ENCODE measurements around the gene CERT1.

The CERT1 gene

DNA sequence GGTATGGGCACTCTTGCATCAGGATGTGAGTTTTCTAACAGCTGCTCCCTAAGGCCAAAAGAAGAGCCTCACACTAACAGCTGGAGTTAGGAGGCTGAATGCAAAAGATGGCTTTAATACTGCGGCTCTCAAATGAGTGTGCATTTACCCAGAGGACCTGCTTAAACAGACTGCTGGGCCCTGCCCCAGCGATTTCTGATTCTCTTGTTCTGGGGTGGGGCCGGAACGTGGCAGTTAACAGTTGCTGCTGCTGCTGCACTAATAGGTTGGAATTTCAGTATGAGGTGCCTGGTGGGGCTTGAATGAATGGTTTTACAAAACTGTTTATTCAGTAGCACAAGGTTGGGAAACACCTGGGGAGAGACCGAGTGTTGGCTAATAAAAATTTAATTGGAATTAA is 148.3 kb downstream of the CERT1 start:
- peaks cover 7% of the 10 kb centered on the region for H3K4me1 Mint-ChIP-seq
- TF ChIP-seq, protein P1, sequence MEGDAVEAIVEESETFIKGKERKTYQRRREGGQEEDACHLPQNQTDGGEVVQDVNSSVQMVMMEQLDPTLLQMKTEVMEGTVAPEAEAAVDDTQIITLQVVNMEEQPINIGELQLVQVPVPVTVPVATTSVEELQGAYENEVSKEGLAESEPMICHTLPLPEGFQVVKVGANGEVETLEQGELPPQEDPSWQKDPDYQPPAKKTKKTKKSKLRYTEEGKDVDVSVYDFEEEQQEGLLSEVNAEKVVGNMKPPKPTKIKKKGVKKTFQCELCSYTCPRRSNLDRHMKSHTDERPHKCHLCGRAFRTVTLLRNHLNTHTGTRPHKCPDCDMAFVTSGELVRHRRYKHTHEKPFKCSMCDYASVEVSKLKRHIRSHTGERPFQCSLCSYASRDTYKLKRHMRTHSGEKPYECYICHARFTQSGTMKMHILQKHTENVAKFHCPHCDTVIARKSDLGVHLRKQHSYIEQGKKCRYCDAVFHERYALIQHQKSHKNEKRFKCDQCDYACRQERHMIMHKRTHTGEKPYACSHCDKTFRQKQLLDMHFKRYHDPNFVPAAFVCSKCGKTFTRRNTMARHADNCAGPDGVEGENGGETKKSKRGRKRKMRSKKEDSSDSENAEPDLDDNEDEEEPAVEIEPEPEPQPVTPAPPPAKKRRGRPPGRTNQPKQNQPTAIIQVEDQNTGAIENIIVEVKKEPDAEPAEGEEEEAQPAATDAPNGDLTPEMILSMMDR (IDR thresholded peaks at IDR 0.05), result no peak
- DNase-seq, result no peak
- no peak overlapping the region for H3K4me3 Mint-ChIP-seq
- H3K36me3 Mint-ChIP-seq (ENCODE audit: low read depth), result peaks cover 37% of the 10 kb centered on the region
- H3K27ac Mint-ChIP-seq, result peak overlapping the region; percentile 98
- no peaks in the 10 kb centered on the region for H3K9me3 Mint-ChIP-seq
- peaks cover 3% of the 10 kb centered on the region for H3K27me3 Mint-ChIP-seq (ENCODE audit: low read depth, poor library complexity)

DNA sequence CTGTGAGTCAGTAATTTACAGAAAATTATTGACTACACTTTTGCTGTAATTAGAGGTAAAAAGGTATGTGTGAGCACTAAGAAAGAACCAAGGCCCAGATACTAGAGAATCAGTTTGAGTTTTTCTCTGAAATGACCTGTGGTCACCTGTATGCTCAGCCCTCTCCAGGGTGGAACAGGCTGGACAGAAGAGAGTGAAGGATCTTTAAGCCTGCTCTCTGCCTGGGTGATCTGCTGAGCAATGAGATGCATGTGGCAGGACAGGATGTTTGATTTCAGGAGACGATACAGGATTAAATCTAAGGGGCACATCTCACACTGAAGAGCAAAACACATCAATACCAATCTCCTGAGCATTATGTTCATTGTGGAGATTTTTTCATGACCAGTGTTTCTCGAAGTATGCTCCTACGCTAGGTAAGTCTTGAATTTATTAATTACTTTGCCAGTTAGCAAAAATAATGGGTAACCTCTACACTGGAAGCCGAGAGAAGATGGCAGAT is 148.9 kb downstream of the CERT1 start:
- Mint-ChIP-seq H3K9me3 (no peaks in the 10 kb centered on the region), H3K27me3 (ENCODE audit: low read depth, poor library complexity) (peaks cover 3% of the 10 kb centered on the region), H3K4me3 (no peak overlapping the region), H3K4me1 (peaks cover 7% of the 10 kb centered on the region), H3K36me3 (ENCODE audit: low read depth) (peaks cover 40% of the 10 kb centered on the region), H3K27ac (peak overlapping the region; percentile 98)
- TF ChIP-seq, protein P1 (IDR thresholded peaks at IDR 0.05), result no peak
- DNase-seq, result no peak

- Mint-ChIP-seq H3K4me3 (no peak overlapping the region), H3K4me1 (peaks cover 7% of the 10 kb centered on the region), H3K27ac (peak overlapping the region; percentile 98), H3K27me3 (ENCODE audit: low read depth, poor library complexity) (peaks cover 3% of the 10 kb centered on the region), H3K36me3 (ENCODE audit: low read depth) (peaks cover 52% of the 10 kb centered on the region), H3K9me3 (no peaks in the 10 kb centered on the region)
- TF ChIP-seq, protein P1 (IDR thresholded peaks at IDR 0.05), result no peak
- DNase-seq, result no peak
Measured at GRCh38 chr5:75361310-75361709, 150.1 kb downstream of the CERT1 start.

- no peak overlapping the region for H3K4me3 Mint-ChIP-seq
- H3K4me1 Mint-ChIP-seq, result peaks cover under 1% of the 10 kb centered on the region
- H3K27ac Mint-ChIP-seq, result no peak overlapping the region
- H3K27me3 Mint-ChIP-seq (ENCODE audit: low read depth, poor library complexity), result no peaks in the 10 kb centered on the region
- H3K36me3 Mint-ChIP-seq (ENCODE audit: low read depth), result peaks cover 69% of the 10 kb centered on the region
- TF ChIP-seq, protein P1 (IDR thresholded peaks at IDR 0.05), result no peak
- DNase-seq, result no peak
- H3K9me3 Mint-ChIP-seq, result no peaks in the 10 kb centered on the region
Measured at GRCh38 chr5:75358117-75358516, 153.3 kb downstream of the CERT1 start.

GRCh38 chr5:75356719-75357118 is 154.7 kb downstream of the CERT1 start:
- Mint-ChIP-seq H3K27ac (no peak overlapping the region), H3K4me1 (no peaks in the 10 kb centered on the region), H3K36me3 (ENCODE audit: low read depth) (peaks cover 72% of the 10 kb centered on the region), H3K4me3 (no peak overlapping the region), H3K27me3 (ENCODE audit: low read depth, poor library complexity) (no peaks in the 10 kb centered on the region), H3K9me3 (no peaks in the 10 kb centered on the region)
- TF ChIP-seq, protein P1 (IDR thresholded peaks at IDR 0.05), result no peak
- no peak for DNase-seq

- TF ChIP-seq, protein P1 (IDR thresholded peaks at IDR 0.05), result no peak
- peaks cover 78% of the 10 kb centered on the region for H3K36me3 Mint-ChIP-seq (ENCODE audit: low read depth)
- H3K27ac Mint-ChIP-seq, result no peak overlapping the region
- no peaks in the 10 kb centered on the region for H3K9me3 Mint-ChIP-seq
- no peak for DNase-seq
- no peak overlapping the region for H3K4me3 Mint-ChIP-seq
- no peaks in the 10 kb centered on the region for H3K27me3 Mint-ChIP-seq (ENCODE audit: low read depth, poor library complexity)
- no peaks in the 10 kb centered on the region for H3K4me1 Mint-ChIP-seq
Measured at GRCh38 chr5:75355236-75355635, 156.2 kb downstream of the CERT1 start.

All from nephron progenitor cell (in vitro differentiated cells).